Occipital lobe (tissue), 2 donors: ENCODE data around the gene CA4. TPM values are rescaled to one million over a fixed set of nuclear protein-coding genes. Genes with fewer than 3 reads are reported as not detected.

Source experiments
- DNase-seq: peaks from one replicate; lab custom pipeline; 2025; lab: John Stamatoyannopoulos, UW
- total RNA-seq: library from RNA; depleted of rRNA; stranded (reverse); fragments of >200 nt; gene quantifications from one replicate; pipeline ENCODE4 v1.2.3, GENCODE V29; 2014

The CA4 gene
- total RNA-seq, 1 donor from 2014 or later: 1.2 TPM

GRCh38 chr17:60130466-60130865, 19.3 kb upstream of the CA4 start:
- DNase-seq: no peak

- DNase-seq: no peak
These were observed 15.2 kb upstream of the CA4 start for GRCh38 chr17:60134396-60135150.

- peak; percentile 92 for DNase-seq
These were observed 14.4 kb upstream of the CA4 start for GRCh38 chr17:60135151-60135950.

- no peak for DNase-seq
These were observed 13.7 kb upstream of the CA4 start for GRCh38 chr17:60135951-60136666.

GRCh38 chr17:60137731-60138130, 12.0 kb upstream of the CA4 start:
- no peak for DNase-seq

GRCh38 chr17:60138769-60139437, 10.9 kb upstream of the CA4 start:
- DNase-seq: no peak

- DNase-seq: no peak
These were observed 10.1 kb upstream of the CA4 start for GRCh38 chr17:60139438-60140285.

- no peak for DNase-seq
These were observed 8.4 kb upstream of the CA4 start for GRCh38 chr17:60141111-60142018.

GRCh38 chr17:60142872-60143499, 6.8 kb upstream of the CA4 start:
- DNase-seq: peak; percentile 57

GRCh38 chr17:60145006-60145935, 4.5 kb upstream of the CA4 start:
- DNase-seq: no peak

- DNase-seq: no peak
These were observed 3.6 kb upstream of the CA4 start for GRCh38 chr17:60146206-60146605.

- DNase-seq: no peak
These were observed 2.1 kb upstream of the CA4 start for GRCh38 chr17:60147553-60148223.

- DNase-seq: no peak
These were observed 1.4 kb upstream of the CA4 start for GRCh38 chr17:60148373-60148772.

- DNase-seq: no peak
These were observed 1.6 kb downstream of the CA4 start for GRCh38 chr17:60151355-60151754.

GRCh38 chr17:60153606-60154390, 4.0 kb downstream of the CA4 start:
- no peak for DNase-seq

- DNase-seq: peak; percentile 31
These were observed 5.0 kb downstream of the CA4 start for GRCh38 chr17:60154616-60155426.
